ENCODE measurements around the gene SCP2. TPM values are rescaled to one million over a fixed set of nuclear protein-coding genes. Genes with fewer than 3 reads are reported as not detected.

The SCP2 gene
- total and polyA plus RNA-seq, 8 donors: 130 to 208 (median 148) TPM

- no peaks in the 10 kb centered on the region for H3K27me3 ChIP-seq
- intact Hi-C loops (cut with DNase I): no loop called here
- no peak for TF ChIP-seq CTCF (IDR thresholded peaks at IDR 0.05)
Measured at GRCh38 chr1:53091841-53092645, 165.0 kb downstream of the SCP2 start.

GRCh38 chr1:53092659-53093450 is 165.8 kb downstream of the SCP2 start:
- no peak for TF ChIP-seq CTCF (IDR thresholded peaks at IDR 0.05)
- Histone ChIP-seq H3K4me1 (peaks cover 0 to 6% of the 10 kb centered on the region in 2 donors), H3K36me3 (no peaks in the 10 kb centered on the region), H3K4me3 (no peak overlapping the region), H3K27me3 (no peaks in the 10 kb centered on the region), H3K27ac (no peak overlapping the region), H3K9me3 (no peaks in the 10 kb centered on the region)
- DNase-seq (no peak), ATAC-seq (no peak)
- intact Hi-C loops (cut with DNase I): no loop called here

More at GRCh38 chr1:53091841-53092645, 165.0 kb downstream of the SCP2 start:
- peaks cover 0 to 6% of the 10 kb centered on the region in 2 donors for H3K4me1 ChIP-seq
- ATAC-seq (peak; percentile 36), DNase-seq (peak in 1 of 4 donors; percentile 46)
- H3K36me3 ChIP-seq: no peaks in the 10 kb centered on the region
- H3K9me3 ChIP-seq: no peaks in the 10 kb centered on the region
- no peak overlapping the region for H3K27ac ChIP-seq
- H3K4me3 ChIP-seq: no peak overlapping the region

- Histone ChIP-seq H3K36me3 (no peaks in the 10 kb centered on the region), H3K4me1 (peaks cover 0 to 6% of the 10 kb centered on the region in 2 donors), H3K27ac (no peak overlapping the region), H3K4me3 (no peak overlapping the region), H3K9me3 (no peaks in the 10 kb centered on the region), H3K27me3 (no peaks in the 10 kb centered on the region)
- intact Hi-C loops (cut with DNase I): no loop called here
- ATAC-seq (no peak), DNase-seq (no peak)
- no peak for TF ChIP-seq CTCF (IDR thresholded peaks at IDR 0.05)
Measured at GRCh38 chr1:53093451-53093754, 166.3 kb downstream of the SCP2 start.

- ATAC-seq (no peak), DNase-seq (no peak)
- intact Hi-C loops (cut with DNase I): no loop called here
- H3K36me3 ChIP-seq: no peaks in the 10 kb centered on the region
- no peak overlapping the region for H3K4me3 ChIP-seq
- H3K4me1 ChIP-seq: peaks cover 0 to 6% of the 10 kb centered on the region in 2 donors
- H3K27ac ChIP-seq: no peak overlapping the region
- no peaks in the 10 kb centered on the region for H3K9me3 ChIP-seq
- H3K27me3 ChIP-seq: no peaks in the 10 kb centered on the region
- no peak for TF ChIP-seq CTCF (IDR thresholded peaks at IDR 0.05)
Measured at GRCh38 chr1:53093778-53094532, 166.9 kb downstream of the SCP2 start.

GRCh38 chr1:53094533-53094919 is 167.4 kb downstream of the SCP2 start:
- Histone ChIP-seq H3K4me3 (no peak overlapping the region), H3K4me1 (peaks cover 0 to 6% of the 10 kb centered on the region in 2 donors), H3K27me3 (no peaks in the 10 kb centered on the region), H3K27ac (no peak overlapping the region), H3K9me3 (no peaks in the 10 kb centered on the region), H3K36me3 (no peaks in the 10 kb centered on the region)
- intact Hi-C loops (cut with DNase I): no loop called here
- ATAC-seq: no peak
- TF ChIP-seq CTCF (IDR thresholded peaks at IDR 0.05): no peak
- no peak for DNase-seq
